ENCODE results near the gene RPP25L.

DNA sequence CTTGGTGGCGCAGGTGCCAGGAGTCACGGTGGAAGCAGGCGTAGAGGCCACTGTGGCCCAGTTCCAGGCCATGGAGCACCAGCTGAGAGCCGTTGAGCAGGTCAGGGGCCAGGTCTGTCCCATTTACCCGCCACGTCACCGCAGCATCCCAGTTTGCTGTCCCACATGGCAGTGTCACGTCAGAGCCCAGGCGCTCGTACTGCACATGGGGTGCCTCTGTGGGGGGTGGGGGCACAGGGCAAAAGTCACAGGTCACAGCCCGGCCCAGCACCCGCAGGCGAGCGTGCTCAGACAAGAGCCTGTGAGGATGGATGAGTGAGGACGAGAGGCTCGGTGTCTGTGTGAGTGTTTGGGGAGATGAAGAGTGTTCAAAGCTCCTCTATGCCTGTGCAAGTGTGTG, 47.3 kb downstream of the RPP25L start:
- TF ChIP-seq, protein P1, sequence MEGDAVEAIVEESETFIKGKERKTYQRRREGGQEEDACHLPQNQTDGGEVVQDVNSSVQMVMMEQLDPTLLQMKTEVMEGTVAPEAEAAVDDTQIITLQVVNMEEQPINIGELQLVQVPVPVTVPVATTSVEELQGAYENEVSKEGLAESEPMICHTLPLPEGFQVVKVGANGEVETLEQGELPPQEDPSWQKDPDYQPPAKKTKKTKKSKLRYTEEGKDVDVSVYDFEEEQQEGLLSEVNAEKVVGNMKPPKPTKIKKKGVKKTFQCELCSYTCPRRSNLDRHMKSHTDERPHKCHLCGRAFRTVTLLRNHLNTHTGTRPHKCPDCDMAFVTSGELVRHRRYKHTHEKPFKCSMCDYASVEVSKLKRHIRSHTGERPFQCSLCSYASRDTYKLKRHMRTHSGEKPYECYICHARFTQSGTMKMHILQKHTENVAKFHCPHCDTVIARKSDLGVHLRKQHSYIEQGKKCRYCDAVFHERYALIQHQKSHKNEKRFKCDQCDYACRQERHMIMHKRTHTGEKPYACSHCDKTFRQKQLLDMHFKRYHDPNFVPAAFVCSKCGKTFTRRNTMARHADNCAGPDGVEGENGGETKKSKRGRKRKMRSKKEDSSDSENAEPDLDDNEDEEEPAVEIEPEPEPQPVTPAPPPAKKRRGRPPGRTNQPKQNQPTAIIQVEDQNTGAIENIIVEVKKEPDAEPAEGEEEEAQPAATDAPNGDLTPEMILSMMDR (IDR thresholded peaks at IDR 0.05) = no peak
- no peak for TF ChIP-seq POLR2A (IDR thresholded peaks at IDR 0.05)
